HG03097 (cell line): ENCODE results near the gene TMED3.

Source experiments
- ATAC-seq: cut with Tn5 transposase; IDR thresholded peaks from one replicate; pipeline ENCODE4 v1.9.1; 2021; ENCODE audit not compliant: unreplicated experiment, low FRiP score

Gene TMED3

DNA sequence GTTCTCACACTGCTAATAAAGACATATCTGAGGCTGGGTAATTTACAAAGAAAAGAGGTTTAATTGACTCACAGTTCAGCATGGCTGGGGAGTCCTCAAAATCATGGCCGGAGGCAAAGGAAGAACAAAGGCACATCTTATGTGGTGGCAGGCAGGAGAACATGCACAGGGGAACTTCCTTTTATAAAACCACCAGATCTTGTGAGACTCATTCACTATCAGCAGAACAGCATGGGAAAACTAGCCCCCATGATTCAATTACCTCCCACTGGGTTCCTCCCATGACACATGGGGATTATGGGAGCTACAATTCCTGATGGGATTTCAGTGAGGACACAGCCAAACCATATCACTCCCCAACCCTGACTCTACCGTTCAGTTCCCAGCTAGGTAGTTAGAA is 61.5 kb downstream of the TMED3 start:
- ATAC-seq = no peak
